ENCODE results near the gene TRIP13. TPM values are rescaled to one million over a fixed set of nuclear protein-coding genes. Genes with fewer than 3 reads are reported as not detected.

The TRIP13 gene
- total and polyA plus RNA-seq, 9 of the 15 experiments (the other 6 are each of a cell fraction or from before 2014, with no cell fraction given) = 24.1 to 116 (median 53.2) TPM

DNA sequence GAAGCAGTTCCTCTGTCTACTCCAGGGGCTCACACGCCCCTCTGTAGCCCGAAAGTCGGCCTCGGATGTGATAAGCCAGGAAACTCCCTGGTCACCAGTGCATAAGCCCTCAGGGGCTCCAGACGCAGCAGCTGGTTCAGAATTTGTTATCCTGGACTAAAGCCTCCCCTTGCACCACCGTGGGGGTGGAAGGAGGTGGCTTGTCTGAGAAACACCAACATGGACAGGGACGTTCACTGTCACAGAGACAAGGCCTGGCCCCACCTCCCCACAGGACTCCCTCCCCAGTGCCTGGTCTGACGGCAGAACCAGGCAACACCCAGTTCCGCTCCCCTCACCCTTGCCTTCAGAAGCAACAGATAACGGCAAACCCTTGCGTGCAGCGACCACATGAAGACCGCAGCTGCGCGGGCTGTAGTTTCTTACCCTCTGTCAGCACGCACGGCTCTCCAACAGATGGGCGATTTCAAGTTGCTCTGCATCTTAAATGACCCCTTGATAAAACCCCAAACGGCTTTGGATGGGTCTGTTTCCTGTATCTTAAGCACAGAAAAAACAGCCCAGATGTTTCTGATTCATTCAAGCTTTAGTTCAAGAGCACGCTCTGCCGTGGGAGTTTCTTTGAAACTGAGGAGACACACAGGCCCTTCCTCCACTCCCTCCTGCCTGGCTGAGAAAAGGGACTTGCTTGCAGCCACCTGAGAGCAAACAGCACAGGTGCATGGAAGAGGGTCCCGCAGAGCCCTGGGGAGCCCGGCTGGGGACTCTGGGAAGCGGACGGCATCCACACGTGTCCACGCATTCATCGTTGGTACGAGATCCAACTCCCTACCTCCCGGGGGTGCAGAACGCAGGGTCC lies 71.2 kb downstream of the TRIP13 start (continued):
- TF ChIP-seq, protein P1, sequence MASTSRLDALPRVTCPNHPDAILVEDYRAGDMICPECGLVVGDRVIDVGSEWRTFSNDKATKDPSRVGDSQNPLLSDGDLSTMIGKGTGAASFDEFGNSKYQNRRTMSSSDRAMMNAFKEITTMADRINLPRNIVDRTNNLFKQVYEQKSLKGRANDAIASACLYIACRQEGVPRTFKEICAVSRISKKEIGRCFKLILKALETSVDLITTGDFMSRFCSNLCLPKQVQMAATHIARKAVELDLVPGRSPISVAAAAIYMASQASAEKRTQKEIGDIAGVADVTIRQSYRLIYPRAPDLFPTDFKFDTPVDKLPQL (IDR thresholded peaks at IDR 0.05; ENCODE audit: extremely low read depth, insufficient read length) = no peak
- no peak for TF ChIP-seq KAT7 (CRISPR knock-in tag; IDR thresholded peaks at IDR 0.05; ENCODE audit: borderline replicate concordance)
- TF ChIP-seq TAF9B (IDR thresholded peaks at IDR 0.05; ENCODE audit: partially characterized antibody) = no peak
- TF ChIP-seq, protein P2, sequence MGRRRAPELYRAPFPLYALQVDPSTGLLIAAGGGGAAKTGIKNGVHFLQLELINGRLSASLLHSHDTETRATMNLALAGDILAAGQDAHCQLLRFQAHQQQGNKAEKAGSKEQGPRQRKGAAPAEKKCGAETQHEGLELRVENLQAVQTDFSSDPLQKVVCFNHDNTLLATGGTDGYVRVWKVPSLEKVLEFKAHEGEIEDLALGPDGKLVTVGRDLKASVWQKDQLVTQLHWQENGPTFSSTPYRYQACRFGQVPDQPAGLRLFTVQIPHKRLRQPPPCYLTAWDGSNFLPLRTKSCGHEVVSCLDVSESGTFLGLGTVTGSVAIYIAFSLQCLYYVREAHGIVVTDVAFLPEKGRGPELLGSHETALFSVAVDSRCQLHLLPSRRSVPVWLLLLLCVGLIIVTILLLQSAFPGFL (CRISPR knock-in tag; IDR thresholded peaks at IDR 0.05) = no peak
- no peak for TF ChIP-seq ZSCAN29 (IDR thresholded peaks at IDR 0.05)
- TF ChIP-seq CC2D1A (IDR thresholded peaks at IDR 0.05) = no peak
- no peak for TF ChIP-seq SMC3 (conservative IDR thresholded peaks at IDR 0.05; ENCODE audit: insufficient read depth, low read depth, low read length)
- TF ChIP-seq, protein P3, sequence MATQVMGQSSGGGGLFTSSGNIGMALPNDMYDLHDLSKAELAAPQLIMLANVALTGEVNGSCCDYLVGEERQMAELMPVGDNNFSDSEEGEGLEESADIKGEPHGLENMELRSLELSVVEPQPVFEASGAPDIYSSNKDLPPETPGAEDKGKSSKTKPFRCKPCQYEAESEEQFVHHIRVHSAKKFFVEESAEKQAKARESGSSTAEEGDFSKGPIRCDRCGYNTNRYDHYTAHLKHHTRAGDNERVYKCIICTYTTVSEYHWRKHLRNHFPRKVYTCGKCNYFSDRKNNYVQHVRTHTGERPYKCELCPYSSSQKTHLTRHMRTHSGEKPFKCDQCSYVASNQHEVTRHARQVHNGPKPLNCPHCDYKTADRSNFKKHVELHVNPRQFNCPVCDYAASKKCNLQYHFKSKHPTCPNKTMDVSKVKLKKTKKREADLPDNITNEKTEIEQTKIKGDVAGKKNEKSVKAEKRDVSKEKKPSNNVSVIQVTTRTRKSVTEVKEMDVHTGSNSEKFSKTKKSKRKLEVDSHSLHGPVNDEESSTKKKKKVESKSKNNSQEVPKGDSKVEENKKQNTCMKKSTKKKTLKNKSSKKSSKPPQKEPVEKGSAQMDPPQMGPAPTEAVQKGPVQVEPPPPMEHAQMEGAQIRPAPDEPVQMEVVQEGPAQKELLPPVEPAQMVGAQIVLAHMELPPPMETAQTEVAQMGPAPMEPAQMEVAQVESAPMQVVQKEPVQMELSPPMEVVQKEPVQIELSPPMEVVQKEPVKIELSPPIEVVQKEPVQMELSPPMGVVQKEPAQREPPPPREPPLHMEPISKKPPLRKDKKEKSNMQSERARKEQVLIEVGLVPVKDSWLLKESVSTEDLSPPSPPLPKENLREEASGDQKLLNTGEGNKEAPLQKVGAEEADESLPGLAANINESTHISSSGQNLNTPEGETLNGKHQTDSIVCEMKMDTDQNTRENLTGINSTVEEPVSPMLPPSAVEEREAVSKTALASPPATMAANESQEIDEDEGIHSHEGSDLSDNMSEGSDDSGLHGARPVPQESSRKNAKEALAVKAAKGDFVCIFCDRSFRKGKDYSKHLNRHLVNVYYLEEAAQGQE (IDR thresholded peaks at IDR 0.05; ENCODE audit: borderline replicate concordance) = no peak; the same call in 1 of the 2 replicates
- TF ChIP-seq, protein P3 (CRISPR knock-in tag; IDR thresholded peaks at IDR 0.05; ENCODE audit: low read depth) = no peak
- TF ChIP-seq, protein P4, sequence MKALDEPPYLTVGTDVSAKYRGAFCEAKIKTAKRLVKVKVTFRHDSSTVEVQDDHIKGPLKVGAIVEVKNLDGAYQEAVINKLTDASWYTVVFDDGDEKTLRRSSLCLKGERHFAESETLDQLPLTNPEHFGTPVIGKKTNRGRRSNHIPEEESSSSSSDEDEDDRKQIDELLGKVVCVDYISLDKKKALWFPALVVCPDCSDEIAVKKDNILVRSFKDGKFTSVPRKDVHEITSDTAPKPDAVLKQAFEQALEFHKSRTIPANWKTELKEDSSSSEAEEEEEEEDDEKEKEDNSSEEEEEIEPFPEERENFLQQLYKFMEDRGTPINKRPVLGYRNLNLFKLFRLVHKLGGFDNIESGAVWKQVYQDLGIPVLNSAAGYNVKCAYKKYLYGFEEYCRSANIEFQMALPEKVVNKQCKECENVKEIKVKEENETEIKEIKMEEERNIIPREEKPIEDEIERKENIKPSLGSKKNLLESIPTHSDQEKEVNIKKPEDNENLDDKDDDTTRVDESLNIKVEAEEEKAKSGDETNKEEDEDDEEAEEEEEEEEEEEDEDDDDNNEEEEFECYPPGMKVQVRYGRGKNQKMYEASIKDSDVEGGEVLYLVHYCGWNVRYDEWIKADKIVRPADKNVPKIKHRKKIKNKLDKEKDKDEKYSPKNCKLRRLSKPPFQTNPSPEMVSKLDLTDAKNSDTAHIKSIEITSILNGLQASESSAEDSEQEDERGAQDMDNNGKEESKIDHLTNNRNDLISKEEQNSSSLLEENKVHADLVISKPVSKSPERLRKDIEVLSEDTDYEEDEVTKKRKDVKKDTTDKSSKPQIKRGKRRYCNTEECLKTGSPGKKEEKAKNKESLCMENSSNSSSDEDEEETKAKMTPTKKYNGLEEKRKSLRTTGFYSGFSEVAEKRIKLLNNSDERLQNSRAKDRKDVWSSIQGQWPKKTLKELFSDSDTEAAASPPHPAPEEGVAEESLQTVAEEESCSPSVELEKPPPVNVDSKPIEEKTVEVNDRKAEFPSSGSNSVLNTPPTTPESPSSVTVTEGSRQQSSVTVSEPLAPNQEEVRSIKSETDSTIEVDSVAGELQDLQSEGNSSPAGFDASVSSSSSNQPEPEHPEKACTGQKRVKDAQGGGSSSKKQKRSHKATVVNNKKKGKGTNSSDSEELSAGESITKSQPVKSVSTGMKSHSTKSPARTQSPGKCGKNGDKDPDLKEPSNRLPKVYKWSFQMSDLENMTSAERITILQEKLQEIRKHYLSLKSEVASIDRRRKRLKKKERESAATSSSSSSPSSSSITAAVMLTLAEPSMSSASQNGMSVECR (CRISPR knock-in tag; IDR thresholded peaks at IDR 0.05) = no peak
- TF ChIP-seq ERF (CRISPR knock-in tag; IDR thresholded peaks at IDR 0.05) = no peak; the same call in 1 of the 2 replicates
- no peak for TF ChIP-seq BMI1 (IDR thresholded peaks at IDR 0.05; ENCODE audit: low read length)
- TF ChIP-seq NELFE (IDR thresholded peaks at IDR 0.05; ENCODE audit: insufficient read depth, insufficient read length) = no peak

Data from K562 (cell line).